Hepatocyte (in vitro differentiated cells): Measurements from ENCODE around the gene PCGF1. TPM values are rescaled to one million over a fixed set of nuclear protein-coding genes. Genes with fewer than 3 reads are reported as not detected.

ENCODE experiments used
- DNase-seq: peaks from one replicate; pipeline ENCODE4 v3.0.0-alpha.2; 2016; ENCODE audit warnings: low spot score
- H2AFZ ChIP-seq: fragments of 200-600 bp; sonication (generic); 2 replicates; pipeline ENCODE4 v1.6.0; 2016; ENCODE audit warnings: antibody characterized with exemption, mild to moderate bottlenecking
- H3K27ac ChIP-seq: fragments of 200-600 bp; sonication (generic); 2 replicates; pipeline ENCODE4 v1.5.1; 2016; ENCODE audit warnings: mild to moderate bottlenecking
- H3K27me3 ChIP-seq: fragments of 200-600 bp; sonication (generic); 2 replicates; pipeline ENCODE4 v1.6.1; 2016
- H3K36me3 ChIP-seq: fragments of 200-600 bp; sonication (generic); replicated peaks from 2 replicates; pipeline ENCODE4 v1.5.1; 2016; ENCODE audit warnings: low read depth; ENCODE audit not compliant: insufficient read depth
- H3K4me1 ChIP-seq: fragments of 200-600 bp; sonication (generic); 2 replicates; pipeline ENCODE4 v1.5.1; 2016; ENCODE audit warnings: mild to moderate bottlenecking, moderate library complexity; ENCODE audit not compliant: insufficient read depth
- H3K4me2 ChIP-seq: fragments of 200-600 bp; sonication (generic); 2 replicates; pipeline ENCODE4 v1.6.0; 2016
- H3K4me3 ChIP-seq: fragments of 200-600 bp; sonication (generic); 2 replicates; pipeline ENCODE4 v1.5.1; 2016; ENCODE audit warnings: mild to moderate bottlenecking
- H3K79me2 ChIP-seq: fragments of 200-600 bp; sonication (generic); 2 replicates; pipeline ENCODE4 v1.6.0; 2017; ENCODE audit warnings: mild to moderate bottlenecking
- H3K9me2 ChIP-seq: fragments of 200-600 bp; sonication (generic); replicated peaks from 2 replicates; pipeline ENCODE4 v1.6.0; 2017; ENCODE audit warnings: mild to moderate bottlenecking; ENCODE audit not compliant: insufficient read depth
- H3K9me3 ChIP-seq: fragments of 200-600 bp; sonication (generic); 2 replicates; pipeline ENCODE4 v1.5.1; 2016; ENCODE audit warnings: low read depth, mild to moderate bottlenecking
- H4K20me1 ChIP-seq: fragments of 200-600 bp; sonication (generic); 2 replicates; pipeline ENCODE4 v1.6.0; 2016; ENCODE audit warnings: mild to moderate bottlenecking; ENCODE audit not compliant: insufficient read depth, poor library complexity, severe bottlenecking
- EZH2 ChIP-seq: fragments of 200-600 bp; sonication (generic); IDR thresholded peaks from 2 replicates; pipeline ENCODE4 v1.6.1; 2016; ENCODE audit warnings: antibody characterized with exemption, mild to moderate bottlenecking, borderline replicate concordance
- EZH2phosphoT487 ChIP-seq: fragments of 200-600 bp; sonication (generic); IDR thresholded peaks from one replicate; pipeline ENCODE4 v1.6.1; 2018; ENCODE audit warnings: antibody characterized with exemption, mild to moderate bottlenecking, low read depth, moderate library complexity; ENCODE audit not compliant: unreplicated experiment, severe bottlenecking
- WGBS: methylation state at CpG from one replicate; pipeline ENCODE4 v1.1.6; 2016; ENCODE audit warnings: low lambda C conversion rate; ENCODE audit errors: missing lambda C conversion rate; 5-methylcytosine and 5-hydroxymethylcytosine counted together
- polyA plus RNA-seq: library from polyadenylated mRNA; unstranded; fragments of >200 nt; fragmentation: Nextera tagmentation; extraction: Ambion mirVana; gene quantifications from 2 replicates; pipeline ENCODE4 v1.2.1, GENCODE V29; 2016
- total RNA-seq: library from RNA; depleted of rRNA; stranded (reverse); fragments of >200 nt; gene quantifications from 2 replicates; pipeline ENCODE4 v1.2.3, GENCODE V29; 2014
- TF ChIP-seq, protein P1 (sequence below): fragments of 200-600 bp; sonication (generic); IDR thresholded peaks from 2 replicates; pipeline ENCODE4 v1.5.1; 2016; ENCODE audit warnings: antibody characterized with exemption, mild to moderate bottlenecking; ENCODE audit not compliant: poor library complexity

Gene PCGF1
- total and polyA plus RNA-seq, 2 experiments from 2014 or later = 10.6 to 30.2 TPM

- H3K27me3 ChIP-seq = no peaks in the 10 kb centered on the region
- H3K4me2 ChIP-seq = no peak overlapping the region
- H3K79me2 ChIP-seq = no peaks in the 10 kb centered on the region
- no peak overlapping the region for H2AFZ ChIP-seq
- no peaks in the 10 kb centered on the region for H3K36me3 ChIP-seq
- H4K20me1 ChIP-seq = no peaks in the 10 kb centered on the region
- H3K4me1 ChIP-seq = no peaks in the 10 kb centered on the region
- DNase-seq = no peak
- 80% methylated on average over 7 of the region's 7 CpGs for WGBS
- no peak overlapping the region for H3K4me3 ChIP-seq
- no peaks in the 10 kb centered on the region for H3K9me3 ChIP-seq
- no peak overlapping the region for H3K27ac ChIP-seq
- no peaks in the 10 kb centered on the region for H3K9me2 ChIP-seq
- TF ChIP-seq, protein P1, sequence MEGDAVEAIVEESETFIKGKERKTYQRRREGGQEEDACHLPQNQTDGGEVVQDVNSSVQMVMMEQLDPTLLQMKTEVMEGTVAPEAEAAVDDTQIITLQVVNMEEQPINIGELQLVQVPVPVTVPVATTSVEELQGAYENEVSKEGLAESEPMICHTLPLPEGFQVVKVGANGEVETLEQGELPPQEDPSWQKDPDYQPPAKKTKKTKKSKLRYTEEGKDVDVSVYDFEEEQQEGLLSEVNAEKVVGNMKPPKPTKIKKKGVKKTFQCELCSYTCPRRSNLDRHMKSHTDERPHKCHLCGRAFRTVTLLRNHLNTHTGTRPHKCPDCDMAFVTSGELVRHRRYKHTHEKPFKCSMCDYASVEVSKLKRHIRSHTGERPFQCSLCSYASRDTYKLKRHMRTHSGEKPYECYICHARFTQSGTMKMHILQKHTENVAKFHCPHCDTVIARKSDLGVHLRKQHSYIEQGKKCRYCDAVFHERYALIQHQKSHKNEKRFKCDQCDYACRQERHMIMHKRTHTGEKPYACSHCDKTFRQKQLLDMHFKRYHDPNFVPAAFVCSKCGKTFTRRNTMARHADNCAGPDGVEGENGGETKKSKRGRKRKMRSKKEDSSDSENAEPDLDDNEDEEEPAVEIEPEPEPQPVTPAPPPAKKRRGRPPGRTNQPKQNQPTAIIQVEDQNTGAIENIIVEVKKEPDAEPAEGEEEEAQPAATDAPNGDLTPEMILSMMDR = no peak
- TF ChIP-seq EZH2phosphoT487 (no peak), EZH2 (no peak)
Measured at GRCh38 chr2:74538881-74539339, 31.4 kb upstream of the PCGF1 start.

GRCh38 chr2:74537140-74537539 is 29.6 kb upstream of the PCGF1 start:
- Histone ChIP-seq H4K20me1 (no peaks in the 10 kb centered on the region), H3K9me2 (no peaks in the 10 kb centered on the region), H3K27me3 (no peaks in the 10 kb centered on the region), H3K4me3 (no peak overlapping the region), H3K4me2 (no peak overlapping the region), H3K9me3 (no peaks in the 10 kb centered on the region), H3K27ac (no peak overlapping the region), H3K36me3 (no peaks in the 10 kb centered on the region), H3K4me1 (no peaks in the 10 kb centered on the region), H2AFZ (no peak overlapping the region), H3K79me2 (no peaks in the 10 kb centered on the region)
- no peak for DNase-seq
- WGBS = 89% methylated on average over 4 of the region's 4 CpGs
- TF ChIP-seq EZH2phosphoT487 (no peak), EZH2 (no peak)
- TF ChIP-seq, protein P1 = no peak

DNA sequence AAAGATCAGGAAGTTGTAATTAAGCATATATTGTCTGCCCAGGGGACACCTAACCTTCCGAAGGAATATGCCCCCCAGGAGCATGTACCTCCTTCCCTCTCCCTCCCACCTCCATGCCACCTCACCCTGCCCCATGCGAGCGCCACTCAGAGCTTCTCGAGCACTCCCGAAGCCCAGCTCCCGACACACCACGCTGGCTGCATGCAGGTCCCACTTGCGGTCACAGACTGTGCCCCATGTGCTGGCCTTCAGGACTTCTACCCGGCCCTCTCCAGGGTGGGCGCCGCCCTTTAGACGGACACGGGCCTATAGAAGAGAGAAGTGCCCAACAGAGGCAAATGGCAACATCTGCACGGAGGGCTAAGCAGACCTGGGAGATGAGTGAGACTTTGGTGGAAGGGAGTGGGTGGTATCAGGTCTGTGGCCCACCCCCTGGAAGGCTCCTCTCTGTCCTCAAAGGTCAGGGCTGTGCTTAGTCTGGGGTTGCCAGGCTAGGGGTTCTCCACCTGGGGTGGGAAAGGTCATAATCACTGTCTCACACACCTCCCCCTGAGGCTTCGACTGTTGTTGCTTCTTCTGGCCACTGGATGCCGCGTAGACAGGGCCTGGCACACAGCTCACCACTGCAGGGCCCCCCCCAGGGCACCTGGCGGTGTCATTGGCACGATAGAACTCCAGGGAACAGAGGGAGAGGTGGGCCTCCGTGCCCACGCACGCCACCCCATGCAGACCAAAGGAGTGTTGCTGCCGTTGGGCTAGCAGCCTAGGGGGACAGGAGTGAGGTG is 28.9 kb upstream of the PCGF1 start:
- Histone ChIP-seq H3K36me3 (no peaks in the 10 kb centered on the region), H3K4me1 (no peaks in the 10 kb centered on the region), H2AFZ (no peak overlapping the region), H3K9me2 (no peaks in the 10 kb centered on the region), H3K27ac (no peak overlapping the region), H3K27me3 (no peaks in the 10 kb centered on the region), H3K4me2 (no peak overlapping the region), H3K79me2 (peaks cover under 1% of the 10 kb centered on the region), H4K20me1 (no peaks in the 10 kb centered on the region), H3K4me3 (no peak overlapping the region), H3K9me3 (no peaks in the 10 kb centered on the region)
- 90% methylated on average over 23 of the region's 23 CpGs for WGBS
- no peak for TF ChIP-seq EZH2
- TF ChIP-seq, protein P1 = no peak
- no peak for TF ChIP-seq EZH2phosphoT487
- no peak for DNase-seq
